CD1c-positive myeloid dendritic cell (primary cell): ENCODE measurements around the gene HCRTR1.

Experiments
- DNase-seq: peaks from one replicate; pipeline ENCODE4 v3.0.0-alpha.2; 2016; ENCODE audit errors: extremely low spot score

Gene HCRTR1

GRCh38 chr1:31667065-31667785, 49.7 kb downstream of the HCRTR1 start:
- DNase-seq = no peak

- DNase-seq = no peak
These were observed 50.9 kb downstream of the HCRTR1 start for GRCh38 chr1:31668303-31668883.

GRCh38 chr1:31669433-31669785, 51.9 kb downstream of the HCRTR1 start:
- DNase-seq = no peak

- DNase-seq = peak; percentile 34
These were observed 52.5 kb downstream of the HCRTR1 start for GRCh38 chr1:31669786-31670592.

GRCh38 chr1:31670593-31670964, 53.1 kb downstream of the HCRTR1 start:
- no peak for DNase-seq

DNA sequence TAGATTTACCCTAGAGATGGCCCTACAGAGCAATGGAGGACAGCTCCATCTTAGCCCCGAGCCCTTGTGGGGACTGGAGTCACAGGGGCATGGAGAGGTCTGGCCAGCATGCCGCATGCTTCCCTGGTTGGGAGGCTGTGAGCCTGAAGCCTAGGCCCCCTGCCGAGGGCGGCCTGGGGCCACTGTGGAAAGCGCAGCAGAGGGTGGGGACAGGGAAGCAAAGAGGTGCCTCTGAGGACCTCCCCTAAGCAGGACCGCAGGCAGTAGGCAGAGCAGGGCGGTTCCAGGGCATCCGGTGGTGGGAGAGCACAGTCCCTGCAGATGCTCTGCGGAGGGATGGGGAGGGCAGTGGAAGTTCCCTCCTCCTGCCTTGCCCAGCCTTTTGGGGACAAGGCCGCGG, 53.7 kb downstream of the HCRTR1 start:
- DNase-seq = no peak

DNA sequence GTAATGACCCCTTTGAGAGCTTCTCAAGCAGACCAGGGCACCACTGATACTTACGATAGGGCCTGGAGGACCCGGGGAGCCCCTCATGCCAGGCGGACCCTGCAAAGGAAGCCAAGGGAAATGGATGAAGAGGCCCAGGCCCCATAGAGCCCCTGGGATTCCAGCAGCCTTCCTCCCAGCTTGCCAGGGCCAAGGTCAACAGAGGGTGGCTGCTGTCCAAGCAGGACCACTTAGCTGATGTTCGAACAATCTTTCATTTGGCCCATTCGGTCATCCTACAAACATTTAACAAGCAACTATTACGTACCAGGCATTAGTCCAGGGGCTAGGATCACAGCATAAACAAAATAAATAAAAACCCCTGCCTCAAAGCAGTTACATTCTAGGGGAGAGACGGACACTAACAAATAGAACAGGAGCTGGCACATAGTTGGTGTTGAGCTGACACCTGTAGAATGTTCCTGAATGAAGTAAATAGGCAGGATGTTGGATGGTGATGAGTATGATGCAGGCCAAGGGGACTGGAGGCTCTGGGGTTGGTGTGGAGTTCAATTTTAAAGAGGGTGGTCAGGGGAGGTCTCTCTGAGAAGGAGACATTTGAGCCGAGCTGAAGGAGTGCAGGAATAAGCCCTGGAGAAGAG, 54.2 kb downstream of the HCRTR1 start:
- no peak for DNase-seq

DNA sequence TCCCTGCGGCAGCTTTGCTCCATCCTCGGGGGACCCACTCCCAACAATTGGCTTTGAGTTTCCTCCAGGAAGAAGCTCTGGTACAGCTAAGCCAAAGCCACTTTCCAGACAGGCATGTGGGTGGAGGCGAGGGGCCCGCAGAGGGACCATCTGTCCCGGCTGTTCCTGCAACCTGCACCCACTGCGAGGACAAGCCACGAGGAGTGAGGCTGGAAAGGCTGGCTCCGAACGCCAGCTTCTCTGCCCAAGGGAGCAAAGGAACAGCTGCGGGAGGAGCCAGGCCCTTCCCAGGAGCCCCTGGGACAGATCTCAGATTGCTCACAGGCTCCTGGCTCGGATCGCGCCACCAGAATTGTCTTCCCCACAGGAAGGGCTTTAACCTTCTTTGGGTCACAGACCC, 55.5 kb downstream of the HCRTR1 start:
- no peak for DNase-seq

DNA sequence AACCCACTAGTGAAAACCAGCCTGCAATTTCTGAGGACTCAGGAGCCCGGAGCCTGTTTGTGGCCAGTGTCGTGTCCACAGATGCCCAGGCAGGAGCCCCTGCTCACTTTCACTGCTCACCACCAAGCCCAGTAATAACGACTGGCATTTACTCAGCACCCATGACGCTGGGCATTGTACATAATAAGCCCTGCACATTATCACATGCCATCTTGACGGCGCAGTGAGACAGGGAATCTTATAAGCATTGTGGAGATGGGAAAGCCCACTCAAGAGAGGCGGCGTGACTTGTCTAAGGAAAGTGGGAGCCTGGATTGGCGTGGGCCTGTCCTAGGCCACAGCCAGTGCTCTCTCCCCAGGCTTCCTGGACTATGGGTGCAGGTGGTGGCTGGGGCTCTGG, 55.9 kb downstream of the HCRTR1 start:
- DNase-seq = no peak

DNA sequence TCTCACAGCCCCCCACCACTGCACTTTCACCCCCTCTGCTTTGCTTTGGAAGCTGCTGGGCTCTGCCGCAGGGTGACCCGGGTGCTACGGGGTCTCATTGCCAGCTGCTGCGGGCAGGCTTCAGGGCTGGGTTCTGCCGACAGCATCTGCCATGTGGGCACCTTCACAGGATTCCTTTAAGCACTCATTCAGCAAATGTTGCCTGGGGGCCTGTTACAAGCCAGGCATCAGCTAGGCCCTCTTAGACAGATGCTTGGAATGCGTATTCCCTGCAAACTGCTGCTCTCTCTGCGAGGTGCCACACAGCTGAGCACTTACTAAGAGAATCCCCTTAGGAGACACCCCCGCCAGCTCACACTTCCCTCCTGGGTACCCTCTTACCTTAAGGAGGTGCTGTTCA, 57.1 kb downstream of the HCRTR1 start:
- no peak for DNase-seq

DNA sequence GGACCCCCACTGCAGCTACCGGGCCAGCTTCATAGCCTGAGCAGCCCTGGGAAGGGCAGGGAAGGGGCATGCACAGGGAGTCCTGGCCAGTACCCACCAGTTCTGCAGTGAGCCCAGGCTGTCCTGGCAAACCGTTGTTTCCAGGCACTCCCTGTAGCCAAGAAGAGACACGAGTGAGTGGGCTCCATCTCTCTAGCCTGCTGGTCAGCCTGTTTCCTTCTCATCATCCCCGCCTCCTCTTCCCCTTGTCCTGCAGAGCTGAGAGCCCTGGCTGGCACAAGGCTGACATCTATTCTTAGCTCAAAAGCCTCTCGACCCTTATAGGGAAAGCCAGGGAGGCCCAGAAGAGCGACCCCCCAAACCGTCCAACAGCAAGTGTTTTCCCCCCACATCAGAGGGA, 57.7 kb downstream of the HCRTR1 start:
- no peak for DNase-seq

DNA sequence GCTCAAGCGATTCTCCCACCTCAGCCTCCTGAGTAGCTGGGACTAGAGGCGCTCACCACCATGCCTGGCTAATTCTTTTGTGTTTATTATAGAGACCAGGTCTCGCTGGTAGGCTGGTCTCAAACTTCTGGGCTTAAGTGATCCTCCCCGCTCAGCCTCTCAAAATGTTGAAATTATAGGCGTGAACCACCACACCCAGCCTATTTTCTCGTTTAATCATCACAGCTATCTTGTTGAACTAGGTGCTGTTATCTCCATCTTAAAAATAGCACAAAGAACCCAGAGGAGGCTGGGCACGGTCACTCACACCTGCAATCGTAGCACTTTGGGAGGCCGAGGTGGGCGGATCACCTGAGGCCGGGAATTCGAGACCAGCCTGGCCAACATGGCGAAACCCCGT, 58.3 kb downstream of the HCRTR1 start:
- no peak for DNase-seq
